ENCODE data around the gene PRRT2.
"Not testable (repeated sequence)": the region's sequence is repeated elsewhere in the genome, so short reads cannot be mapped to it uniquely, and the experiment has no call there.

The PRRT2 gene

DNA sequence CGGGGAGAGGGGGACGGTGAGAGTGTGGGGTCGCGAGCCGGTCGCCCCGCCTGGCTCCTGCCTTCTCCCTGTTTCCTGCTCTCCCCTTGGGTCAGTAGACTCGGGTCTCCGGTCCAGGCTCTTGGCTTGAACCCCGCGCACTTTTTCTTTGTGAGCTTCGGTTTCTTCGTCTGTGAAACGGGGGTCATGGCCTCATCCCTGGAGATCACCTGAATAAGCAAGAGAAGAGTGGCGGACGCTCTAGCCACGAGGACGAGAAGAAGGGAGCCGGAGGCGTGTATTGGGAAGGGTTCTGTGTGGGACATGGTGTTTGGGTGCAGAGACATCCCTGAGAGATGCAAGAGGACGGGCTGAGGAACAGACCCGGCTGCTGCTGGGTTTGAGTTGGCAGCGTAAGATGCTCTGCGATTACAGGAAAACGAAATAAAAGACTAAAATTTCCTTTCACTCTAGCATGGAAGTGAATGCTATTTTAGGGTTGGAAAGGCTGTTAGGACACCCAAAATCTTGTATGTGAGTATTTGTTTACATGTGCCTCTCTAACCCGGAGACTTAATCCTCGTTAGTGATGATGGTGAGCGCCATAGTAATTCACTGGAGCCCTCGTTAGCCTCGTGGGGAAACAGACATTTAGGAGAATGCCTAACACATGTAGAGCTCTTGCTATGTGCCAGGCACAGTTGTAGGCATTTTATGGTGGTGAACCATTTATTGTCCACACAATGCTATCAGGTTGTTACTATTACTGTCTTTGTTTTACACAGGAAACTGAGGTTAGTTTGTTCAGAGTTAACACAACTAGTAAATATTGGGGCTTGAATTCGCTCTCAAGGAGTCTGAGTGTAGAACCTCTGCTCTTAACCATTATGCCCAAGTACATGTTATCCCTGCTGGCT lies 20.8 kb upstream of the PRRT2 start:
- DNase-seq, result no peak

DNA sequence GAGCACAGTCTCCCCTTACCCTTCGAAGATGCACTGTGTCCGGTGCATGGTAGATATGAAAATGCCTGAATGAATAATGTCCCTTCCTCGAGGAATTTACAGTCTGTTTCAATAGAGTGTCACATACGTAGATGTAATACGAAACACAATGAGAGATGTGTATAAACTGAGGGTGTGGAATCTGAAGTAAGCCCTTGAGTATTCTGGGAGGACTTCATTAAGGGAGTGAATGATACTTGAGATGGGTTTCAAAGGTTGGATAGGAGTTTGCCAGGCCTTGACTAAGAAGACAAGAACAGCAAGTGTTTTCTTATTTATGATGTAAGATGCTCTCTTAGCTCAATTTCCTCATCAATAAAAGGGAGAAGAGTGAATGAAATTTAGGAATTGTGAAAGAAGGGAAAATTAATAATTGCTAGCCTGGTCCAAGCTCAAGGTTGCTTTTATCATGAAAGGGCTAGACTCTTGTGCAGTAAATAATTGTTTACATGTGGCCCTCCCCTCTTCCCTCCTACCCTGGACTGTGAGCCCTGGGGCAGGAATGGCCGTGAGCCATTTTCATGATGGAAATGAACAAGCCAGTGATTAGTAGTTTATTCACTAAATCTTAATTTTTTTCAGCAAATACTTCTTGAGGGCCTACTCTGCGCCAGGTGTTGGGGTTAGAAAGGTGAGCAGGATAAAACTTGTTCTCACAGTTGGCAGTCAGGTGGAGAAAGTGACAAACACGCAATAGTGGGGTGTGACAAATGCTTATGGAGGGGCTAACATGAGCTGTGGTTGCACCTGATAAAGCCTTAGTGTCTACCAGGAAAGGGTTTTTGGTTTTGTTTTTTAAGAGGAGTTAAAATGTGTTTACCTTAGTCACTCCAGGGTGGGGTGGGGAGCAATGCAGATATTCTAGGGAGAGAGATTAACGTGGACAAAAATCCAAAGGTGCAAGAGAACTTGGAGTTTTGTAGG lies 19.9 kb upstream of the PRRT2 start:
- DNase-seq, result no peak

DNA sequence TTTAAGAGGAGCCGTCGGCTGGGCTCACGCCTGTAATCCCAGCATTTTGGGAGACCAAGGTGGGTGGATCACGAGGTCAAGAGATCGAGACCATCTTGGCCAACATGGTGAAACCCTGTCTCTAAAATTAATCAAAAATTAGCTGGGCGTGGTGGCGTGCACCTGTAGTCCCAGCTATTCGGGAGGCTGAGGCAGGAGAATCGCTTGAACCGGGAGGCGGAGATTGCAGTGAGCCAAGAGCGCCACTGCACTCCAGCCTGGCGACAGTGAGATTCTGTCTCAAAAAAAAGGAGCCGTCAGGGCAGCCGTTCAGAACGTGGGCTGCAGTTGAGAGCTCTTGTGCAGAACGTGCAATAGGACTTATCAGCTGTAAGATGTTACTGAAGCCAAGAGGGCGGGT lies 18.8 kb upstream of the PRRT2 start:
- not testable (repeated sequence) for DNase-seq

DNA sequence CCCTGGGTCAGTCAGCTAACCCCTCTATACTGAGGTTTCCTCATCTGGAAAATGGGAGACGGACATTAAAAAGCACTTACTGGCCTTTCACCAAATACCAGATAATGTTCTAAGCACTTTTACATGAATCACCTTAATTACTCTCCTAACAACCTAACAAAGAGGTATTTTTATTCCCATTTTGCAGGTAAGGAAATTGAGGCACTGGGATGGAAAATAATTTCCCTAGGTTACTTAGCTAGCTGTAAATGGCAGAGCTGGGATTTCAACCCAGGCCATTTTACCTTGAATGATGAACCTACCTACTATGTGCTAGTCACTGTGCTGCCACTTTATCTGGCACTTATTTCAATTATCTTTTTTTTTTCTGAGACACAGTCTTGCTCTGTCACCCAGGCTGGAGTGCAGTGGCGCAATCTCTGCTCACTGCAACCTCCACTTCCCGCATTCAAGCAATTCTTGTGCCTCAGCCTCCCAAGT lies 17.7 kb upstream of the PRRT2 start:
- no peak for DNase-seq

DNA sequence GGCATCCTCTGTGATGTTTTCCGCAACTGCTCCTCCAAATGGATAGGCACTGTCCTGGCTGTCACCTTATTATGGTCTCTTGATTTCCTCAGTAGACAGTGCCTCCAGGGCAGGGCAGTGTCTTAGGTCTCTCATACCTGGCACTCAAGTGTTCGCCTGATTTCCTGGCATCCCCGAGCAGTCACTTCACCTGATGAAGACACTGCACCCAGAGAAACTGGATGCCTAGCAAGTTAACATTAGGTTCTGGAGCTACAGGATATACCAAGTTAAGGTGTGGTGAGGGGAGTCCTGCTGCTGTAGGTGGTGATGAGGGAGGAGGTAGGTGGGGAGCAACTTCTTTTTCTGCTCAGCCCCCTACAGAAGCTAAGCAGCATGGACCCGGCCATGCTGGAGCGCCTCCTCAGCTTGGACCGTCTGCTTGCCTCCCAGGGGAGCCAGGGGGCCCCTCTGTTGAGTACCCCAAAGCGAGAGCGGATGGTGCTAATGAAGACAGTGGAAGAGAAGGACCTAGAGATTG lies 9.5 kb upstream of the PRRT2 start:
- DNase-seq, result no peak

DNA sequence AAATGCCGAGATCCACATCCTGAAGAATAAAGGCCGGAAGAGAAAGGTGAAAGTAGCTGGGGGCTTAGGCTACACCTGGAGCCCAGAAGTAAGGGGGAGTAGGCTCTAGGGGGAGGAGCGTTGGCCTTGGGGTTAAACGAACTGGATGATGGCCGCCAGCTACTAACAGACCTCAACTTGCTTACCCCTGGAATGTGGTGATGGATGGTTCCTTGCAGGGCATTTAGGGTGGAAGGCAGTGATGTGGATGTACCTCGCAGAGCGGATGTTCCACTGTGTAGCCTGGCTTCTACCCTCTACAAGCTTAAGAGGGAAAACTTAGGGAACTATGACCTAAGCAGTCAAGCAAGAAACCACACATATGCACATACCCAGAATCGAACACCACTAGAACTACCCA lies 8.0 kb upstream of the PRRT2 start:
- no peak for DNase-seq

DNA sequence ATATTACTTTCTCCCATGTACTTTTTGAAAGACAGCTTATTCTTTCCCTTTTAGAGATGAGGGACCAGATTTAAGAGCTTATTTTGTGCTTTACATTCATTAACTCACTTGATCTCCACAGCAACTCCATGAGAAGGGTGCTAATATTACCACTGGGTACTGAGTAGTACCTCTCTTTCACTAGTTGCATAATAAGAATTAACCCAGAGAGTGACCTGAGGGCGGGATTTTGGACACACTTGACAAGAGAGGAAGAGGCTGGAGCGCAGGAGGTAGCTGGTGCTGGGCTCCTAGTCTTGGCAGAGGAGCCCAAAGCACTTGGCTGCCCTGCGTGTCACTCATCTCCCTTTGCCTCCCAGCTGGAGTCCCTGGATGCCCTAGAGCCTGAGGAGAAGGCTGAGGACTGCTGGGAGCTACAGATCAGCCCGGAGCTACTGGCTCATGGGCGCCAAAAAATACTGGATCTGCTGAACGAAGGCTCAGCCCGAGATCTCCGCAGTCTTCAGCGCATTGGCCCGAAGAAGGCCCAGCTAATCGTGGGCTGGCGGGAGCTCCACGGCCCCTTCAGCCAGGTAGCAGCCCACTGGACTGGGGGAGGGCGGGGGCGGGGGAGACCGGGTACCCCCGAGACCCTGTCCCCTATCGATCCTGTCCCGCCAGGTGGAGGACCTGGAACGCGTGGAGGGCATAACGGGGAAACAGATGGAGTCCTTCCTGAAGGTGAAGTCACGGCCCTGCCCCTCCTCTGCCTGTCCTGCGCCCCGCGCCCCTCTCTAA lies 7.3 kb upstream of the PRRT2 start:
- DNase-seq, result no peak

DNA sequence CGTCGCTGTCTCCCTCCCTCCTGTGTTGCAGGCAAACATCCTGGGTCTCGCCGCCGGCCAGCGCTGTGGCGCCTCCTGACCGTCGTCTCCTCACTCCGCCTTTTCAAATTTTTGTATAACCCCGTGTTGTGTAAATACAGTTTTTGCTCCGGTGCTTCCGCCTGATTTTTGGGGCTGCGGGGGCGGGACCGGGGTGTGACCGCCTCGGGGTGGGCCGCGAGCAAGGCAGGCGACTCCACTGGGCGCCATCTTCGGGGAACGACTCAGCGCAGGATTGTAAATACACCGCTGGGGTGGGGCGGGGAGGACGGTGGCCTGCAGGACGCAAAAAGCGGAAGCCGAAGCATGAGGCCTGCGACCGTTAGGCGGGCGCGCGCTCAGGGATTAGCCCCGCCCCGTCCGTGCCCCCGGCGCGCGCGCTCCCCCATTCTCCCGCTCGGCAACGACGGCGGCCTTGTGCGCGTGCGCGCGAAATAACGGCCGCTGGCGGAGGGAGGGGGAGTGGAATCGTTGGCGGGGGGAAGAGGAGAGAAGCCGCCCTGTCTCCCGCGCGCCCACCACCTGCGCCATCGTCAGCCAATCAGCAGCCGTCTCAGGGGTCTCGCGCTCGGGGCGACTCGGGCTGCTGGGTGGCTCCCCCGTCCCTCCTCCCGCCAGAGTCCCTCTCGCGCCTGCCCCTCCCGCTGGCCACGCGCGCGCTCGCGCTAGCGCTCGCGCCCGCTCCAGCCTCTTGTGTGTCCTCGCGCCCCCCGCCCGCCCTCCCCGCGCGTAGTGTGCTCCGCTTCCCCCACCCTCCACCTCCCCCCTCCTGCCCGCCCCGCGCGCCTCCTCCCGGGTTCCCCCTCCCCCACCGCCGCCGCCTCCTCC lies 6.5 kb upstream of the PRRT2 start:
- DNase-seq, result peak; percentile 97

DNA sequence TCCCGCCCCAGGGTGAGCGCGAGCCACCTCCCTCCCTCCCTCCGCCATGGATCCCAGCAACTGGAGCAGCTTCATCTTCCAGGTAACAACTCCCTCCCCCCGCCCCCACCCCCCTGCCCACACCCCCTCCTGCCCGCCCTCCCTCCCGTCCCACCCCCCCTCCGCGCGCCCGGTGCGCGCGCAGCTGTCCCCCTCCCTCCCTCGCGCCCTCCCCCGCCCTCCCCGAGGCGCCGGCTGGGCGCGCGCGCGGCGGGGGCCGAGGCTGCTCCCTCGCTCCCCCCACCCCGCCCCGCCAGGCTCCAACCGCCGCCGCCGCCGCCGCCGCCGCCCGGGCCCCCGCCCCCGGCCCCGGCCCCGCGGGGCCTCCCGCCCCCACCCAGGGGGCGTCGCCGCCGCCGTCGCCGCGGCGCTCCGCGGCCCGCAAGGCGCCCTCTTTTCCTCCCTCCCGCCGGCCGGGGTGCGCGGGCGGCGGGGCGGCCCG lies 5.9 kb upstream of the PRRT2 start, which contains the start of gene MAZ:
MAZ (plus strand) TSS at position 431 of the 481 bp plus-strand sequence. CDS start 173 bp downstream, outside the sequence.
- peak in 1 of 2 donors; percentile 80 for DNase-seq

DNA sequence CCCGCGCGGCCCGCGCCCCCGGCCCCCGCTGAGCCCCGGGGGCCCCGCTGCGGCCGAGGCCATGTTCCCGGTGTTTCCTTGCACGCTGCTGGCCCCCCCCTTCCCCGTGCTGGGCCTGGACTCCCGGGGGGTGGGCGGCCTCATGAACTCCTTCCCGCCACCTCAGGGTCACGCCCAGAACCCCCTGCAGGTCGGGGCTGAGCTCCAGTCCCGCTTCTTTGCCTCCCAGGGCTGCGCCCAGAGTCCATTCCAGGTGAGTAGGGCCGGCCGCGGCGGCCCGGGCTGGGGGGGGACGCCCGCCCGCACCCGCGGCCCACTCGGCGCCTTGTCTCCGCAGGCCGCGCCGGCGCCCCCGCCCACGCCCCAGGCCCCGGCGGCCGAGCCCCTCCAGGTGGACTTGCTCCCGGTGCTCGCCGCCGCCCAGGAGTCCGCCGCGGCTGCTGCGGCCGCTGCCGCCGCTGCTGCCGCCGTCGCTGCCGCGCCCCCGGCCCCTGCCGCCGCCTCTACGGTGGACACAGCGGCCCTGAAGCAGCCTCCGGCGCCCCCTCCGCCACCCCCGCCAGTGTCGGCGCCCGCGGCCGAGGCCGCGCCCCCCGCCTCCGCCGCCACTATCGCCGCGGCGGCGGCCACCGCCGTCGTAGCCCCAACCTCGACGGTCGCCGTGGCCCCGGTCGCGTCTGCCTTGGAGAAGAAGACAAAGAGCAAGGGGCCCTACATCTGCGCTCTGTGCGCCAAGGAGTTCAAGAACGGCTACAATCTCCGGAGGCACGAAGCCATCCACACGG lies 5.2 kb upstream of the PRRT2 start:
- peak; percentile 72 to 74 for DNase-seq

DNA sequence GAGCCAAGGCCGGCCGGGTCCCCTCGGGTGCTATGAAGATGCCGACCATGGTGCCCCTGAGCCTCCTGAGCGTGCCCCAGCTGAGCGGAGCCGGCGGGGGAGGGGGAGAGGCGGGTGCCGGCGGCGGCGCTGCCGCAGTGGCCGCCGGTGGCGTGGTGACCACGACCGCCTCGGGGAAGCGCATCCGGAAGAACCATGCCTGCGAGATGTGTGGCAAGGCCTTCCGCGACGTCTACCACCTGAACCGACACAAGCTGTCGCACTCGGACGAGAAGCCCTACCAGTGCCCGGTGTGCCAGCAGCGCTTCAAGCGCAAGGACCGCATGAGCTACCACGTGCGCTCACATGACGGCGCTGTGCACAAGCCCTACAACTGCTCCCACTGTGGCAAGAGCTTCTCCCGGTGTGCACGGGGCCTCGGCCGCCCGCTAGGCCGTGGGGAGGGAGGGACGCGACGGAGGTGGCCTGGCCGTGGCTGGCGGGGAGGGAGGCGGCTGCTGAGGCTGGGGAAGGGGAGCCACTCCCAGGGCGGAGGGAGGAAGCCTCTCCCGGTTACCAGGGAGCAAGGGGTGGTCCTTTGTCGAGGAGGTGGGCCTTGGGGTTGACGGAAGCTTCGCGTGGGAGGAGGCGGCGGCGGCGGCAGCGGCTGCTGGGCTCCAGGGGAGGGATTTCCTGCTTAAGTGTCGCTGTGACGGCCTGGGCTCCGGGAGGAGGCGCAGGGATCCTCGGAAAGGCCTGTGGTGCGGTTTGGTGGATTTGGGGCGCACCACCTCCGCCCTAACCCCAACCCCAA lies 4.4 kb upstream of the PRRT2 start:
- peak; percentile 87 to 90 for DNase-seq

DNA sequence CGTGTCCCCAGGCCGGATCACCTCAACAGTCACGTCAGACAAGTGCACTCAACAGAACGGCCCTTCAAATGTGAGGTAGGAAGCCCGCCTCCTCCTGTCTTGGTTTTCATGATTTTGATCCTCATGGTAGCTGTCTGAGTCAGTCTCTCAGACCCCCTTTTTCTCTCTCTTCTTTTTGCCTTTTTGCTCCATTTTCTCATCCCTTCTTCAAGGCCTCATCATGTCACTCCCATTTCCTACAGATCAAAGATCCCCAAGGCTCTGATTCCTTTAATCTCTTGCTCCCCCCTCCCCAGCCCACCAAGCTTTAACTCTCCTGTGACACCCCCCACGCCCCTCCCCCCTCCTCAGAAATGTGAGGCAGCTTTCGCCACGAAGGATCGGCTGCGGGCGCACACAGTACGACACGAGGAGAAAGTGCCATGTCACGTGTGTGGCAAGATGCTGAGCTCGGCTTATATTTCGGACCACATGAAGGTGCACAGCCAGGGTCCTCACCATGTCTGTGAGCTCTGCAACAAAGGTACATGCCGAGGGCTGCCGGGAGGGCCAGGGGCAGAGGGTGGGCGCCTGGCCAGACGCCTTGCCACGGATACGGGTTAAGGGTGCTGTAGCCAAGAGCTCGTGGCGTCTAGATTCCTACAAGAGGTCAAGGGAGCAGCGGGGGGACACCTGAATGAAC lies 3.6 kb upstream of the PRRT2 start:
- DNase-seq, result peak in 1 of 2 donors; percentile 55

DNA sequence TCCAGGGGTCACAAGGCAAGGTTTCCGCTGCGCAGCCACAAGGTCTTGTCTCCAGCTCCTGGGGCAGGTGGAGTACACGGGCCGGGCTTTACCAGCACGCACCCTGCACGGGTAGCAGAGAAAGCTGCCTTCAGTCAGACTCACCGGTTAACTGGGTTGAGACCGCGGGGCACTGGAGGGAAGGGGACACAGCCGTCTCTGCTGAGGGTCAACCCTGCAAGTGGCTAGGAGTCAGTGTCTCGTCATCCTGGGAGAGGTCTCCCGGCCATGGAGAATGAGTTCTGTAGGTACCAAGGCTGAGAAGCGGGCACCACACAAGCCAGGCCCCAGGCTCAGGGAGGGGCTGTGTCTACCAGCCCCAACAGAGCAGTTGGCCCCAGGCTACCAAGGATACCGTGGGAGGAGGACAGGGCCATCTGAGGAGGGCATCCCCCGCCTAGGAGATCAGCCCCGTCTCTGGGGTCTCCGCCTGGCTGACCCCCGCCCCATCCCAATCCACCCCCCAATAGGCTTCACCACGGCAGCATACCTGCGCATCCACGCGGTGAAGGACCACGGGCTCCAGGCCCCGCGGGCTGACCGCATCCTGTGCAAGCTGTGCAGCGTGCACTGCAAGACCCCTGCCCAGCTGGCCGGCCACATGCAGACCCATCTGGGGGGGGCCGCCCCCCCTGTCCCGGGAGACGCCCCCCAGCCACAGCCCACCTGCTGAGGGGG lies 2.8 kb upstream of the PRRT2 start:
- DNase-seq, result no peak

DNA sequence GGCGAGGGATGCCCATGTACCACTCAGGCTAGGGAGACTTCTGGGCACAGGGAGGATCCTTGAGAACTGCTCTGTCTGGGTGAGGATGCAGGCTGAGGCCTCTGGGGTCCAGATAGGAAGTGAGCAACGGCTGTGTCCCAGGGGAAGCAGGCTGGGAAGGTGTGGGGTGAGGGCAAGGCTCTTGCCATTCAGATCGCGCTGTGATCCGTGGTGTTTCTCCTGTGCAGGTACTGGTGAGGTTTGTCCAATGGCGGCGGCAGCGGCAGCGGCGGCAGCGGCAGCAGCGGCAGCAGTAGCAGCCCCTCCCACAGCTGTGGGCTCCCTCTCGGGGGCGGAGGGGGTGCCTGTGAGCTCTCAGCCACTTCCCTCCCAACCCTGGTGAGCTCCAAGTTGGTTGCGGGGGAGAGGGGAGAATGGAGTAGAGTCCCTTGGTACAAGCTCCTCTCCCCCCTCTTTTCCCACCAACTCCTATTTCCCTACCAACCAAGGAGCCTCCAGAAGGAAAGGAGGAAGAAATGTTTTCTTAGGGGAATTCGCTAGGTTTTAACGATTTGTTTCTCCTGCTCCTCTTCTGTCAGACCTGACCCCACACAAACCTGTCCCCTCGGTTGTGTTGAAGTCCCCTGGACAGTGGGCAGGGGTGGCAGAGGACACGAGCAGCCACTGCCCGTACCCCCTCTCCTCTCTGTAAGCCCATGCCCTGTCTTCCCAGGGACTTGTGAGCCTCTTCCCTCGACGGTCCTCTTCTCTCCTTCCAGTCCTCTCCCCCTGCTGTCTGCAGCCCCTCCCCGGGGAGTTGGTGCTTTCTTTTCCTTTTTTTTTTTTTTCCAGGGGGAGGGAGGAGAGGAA lies 1.9 kb upstream of the PRRT2 start:
- DNase-seq, result peak in 1 of 2 donors; percentile 46

DNA sequence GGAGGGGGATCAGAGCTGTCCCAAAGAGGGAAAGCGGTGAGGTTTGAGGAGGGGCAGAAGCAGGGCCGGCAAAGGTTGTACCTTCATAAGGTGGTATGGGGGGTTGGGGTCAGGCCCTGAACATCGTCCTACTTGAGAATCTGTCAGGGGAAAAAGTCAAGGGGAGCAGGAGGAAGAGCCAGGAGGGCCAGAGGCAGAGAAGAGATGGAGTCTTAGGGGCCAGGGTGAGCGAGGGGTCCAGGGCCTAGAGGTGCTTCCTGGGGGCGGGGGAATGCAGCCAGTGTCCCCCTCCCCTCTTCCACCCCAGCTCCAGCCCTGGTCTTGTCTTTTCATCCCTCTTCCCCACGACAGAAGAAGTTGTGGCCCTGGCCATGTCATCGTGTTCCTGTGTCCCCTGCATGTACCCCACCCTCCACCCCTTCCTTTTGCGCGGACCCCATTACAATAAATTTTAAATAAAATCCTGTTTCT lies 1.3 kb upstream of the PRRT2 start:
- DNase-seq, result no peak

DNA sequence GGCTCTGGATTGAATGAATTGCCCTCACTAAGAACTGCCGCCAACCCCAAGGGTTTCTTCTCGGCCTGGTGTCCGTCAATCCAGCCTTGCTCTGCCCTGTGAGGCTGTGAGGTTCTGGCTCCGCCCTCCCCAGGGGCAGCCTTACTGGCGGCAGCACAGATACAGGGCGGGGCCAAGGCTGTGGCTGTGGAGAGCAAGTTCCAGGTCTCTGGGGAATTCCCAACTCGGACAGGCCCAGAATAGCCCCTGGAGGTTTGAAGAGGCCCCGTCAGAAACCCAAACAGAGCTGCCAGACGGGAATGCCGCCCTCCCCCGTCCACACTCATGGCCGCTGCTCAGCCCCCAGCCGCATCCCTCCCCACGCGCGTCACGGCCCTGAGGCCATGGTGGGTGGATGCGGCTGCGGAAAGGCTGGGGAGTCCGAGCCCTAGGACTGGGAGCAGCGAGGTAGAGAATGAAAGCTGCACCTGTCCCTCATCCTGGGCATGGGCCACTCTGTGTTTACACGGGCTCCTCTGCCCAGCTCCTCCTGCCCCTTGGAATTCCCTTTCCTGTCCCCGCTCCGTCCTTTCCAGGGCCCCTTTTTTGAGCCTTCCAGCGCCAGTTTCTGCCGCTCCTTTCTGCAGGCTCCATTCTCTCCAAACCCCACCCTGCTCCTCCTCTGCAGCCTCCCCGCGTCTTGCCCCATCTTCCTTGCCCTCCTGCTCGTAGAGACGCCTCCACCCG lies 660 bp upstream of the PRRT2 start:
- peak; percentile 78 to 87 for DNase-seq
